Measurements from ENCODE around the gene GPC3.
"Not testable (repeated sequence)": the region's sequence is repeated elsewhere in the genome, so short reads cannot be mapped to it uniquely, and the experiment has no call there.

Gene GPC3

DNA sequence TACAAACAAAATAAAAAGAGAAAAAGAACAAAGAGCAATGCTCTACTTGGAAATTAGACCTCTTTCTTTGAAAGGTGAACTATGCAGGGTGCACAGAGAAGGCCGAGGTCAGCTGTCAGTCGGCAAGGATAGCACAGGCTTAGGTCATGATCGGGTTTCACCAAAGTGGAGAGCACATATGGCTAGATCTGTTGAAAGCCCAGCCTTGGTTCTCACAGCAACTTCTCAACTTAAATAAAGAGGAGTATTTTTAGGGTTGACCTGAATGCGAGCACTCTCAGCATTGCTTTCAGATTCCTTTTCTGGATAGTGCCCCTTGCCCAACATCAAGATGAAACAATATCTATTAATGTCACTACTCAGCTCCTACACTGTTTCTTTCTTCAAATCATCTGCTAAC is 447.2 kb downstream of the GPC3 start:
- no peak for DNase-seq

DNA sequence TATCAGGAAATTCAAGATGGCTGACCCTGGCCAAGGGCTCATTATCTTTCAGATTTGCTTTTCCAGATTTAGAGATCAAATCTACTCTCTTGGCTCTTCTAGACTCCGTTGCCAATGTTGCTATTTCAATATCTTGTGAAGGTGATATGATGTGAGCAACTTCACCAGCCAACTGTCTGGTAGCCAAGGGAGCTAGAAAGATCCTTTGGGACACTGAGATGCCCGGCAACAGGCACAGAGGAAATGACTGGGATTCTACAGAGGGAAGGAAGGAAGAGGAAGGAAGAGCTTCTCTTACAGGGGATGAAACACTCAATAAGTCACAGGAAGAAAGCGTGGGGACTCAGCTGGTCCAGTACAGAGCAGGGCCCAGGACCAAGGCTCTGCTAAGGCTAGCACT is 448.3 kb downstream of the GPC3 start:
- no peak for DNase-seq

DNA sequence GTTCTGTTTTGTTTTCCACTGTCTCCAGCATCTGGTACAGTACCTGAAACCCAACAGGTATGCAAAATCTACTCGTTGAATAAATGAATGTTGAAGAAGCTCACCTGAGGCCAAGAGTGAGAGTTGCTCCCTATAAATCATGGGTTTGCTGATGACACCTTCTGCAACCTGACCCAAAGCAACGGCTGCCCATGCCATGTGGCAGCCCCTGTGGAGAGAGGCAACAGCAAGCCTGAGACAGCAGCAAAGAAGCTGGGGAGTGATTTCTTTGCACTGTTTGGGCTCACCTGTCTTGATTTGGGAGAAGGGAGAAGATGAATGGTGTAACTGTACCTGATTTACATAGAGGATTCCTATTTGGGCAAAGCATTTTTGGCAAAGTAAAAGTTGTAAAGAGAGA is 450.3 kb downstream of the GPC3 start:
- no peak for DNase-seq

DNA sequence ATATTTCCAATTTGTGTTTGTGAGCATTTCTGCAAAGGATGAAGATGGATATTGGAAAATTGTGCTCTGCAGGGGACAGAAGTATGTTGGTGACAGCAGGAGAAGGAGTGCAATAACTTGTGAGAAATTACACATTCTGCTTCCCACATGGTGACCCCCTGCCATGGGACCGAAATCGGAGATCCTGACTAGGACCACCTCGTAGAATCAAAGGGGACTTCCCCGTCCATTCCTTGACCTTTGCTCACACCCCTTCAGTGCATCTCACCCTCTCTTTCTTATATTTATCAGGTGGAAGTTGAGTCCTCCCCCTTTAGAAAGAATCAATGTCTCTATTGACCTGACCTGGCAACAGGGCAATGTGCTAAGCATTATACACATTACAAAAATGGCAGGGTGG is 451.2 kb downstream of the GPC3 start:
- DNase-seq: no peak

DNA sequence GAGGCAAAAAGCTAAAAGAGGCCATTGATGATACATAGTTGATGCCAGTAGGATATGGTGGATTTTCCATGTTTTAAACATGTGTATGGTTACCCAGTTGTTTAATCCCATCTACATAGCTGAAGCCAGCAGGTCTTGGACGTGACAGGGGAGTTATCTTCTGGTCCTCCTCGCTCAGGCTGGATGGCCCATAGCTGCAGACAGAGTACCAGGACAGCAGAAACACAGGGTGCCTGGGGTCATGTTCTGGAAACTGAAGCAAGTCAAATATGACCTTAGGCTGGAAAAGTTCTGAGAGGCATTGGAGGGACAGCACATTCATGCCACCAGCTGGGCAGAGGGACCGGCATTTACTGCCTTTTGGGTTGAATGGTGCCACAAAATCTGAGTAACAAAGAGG is 452.1 kb downstream of the GPC3 start:
- DNase-seq: no peak

DNA sequence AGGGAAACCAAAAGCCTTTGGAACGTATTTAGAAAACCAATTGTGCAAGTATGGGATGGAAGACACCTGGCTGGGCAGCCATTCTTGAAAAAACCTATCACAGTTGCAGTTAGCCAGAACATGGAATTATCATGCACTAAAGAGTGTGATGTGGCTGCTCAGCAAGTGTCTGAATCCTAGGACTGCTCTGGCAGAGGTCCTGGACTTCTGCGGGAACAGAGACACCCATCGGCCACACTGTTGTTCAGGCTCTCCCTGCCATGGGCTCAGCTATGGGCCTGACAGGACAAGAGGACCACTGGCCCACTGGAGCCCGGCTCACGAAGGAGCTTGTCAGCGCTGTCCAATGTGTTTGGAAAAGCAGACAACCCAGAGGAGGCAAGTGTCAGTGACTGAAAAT is 454.4 kb downstream of the GPC3 start:
- DNase-seq: no peak

DNA sequence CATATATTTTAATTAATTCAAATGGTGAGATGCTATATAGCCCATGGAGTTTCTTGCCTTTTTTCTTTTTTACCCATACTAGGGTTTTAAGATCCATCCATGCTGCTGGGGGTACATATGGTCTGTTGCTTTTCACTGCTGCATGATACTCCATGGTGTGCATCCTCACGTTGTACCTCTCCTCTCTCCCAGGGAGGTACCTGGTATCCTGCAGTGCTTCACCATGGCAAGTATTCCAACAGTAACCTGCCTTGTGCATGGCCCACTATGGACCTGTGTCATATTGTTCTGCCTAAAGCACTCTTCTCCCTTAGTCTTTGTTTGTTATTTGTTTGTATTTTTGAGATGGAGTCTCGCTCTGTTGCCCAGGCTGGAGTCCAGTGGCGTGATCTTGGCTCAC is 455.8 kb downstream of the GPC3 start:
- DNase-seq: no peak

DNA sequence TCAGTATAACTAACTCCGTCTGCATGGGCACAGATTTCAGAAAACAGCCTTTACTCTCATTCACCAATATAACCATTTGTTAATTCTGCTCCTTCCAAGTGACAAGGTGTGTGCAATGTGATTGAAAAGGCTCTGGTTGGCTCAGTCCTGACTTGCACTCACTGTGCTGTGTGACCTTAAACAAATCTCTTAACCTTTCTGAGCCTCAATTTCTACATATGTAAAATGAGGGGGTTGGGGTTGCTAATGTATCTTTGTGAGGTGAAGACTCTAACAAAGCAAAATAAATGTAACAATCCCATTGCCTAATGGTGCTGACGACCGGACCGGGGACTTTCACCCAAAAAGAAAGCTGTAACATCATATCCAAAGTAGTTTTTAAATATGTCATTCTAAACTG is 457.6 kb downstream of the GPC3 start:
- DNase-seq: no peak

DNA sequence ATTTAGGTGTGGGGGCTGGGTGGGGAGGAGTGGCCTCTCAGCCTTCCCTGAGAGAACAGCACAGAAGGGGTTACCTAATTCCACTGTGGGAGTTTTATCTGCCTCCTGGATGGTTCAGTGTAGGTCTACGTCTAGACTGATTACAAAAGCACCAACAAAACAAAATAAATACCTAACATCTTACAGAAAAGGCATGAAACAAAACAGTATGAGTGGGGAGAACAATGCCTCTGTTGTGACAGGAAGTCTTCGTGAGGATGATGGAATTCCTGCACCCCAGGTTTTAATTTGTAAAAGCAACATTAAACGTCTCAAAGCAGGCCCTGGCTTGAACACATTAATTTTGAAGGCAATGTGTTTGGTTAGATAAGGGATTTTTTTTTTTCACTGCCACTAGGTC is 458.0 kb downstream of the GPC3 start:
- DNase-seq: no peak

DNA sequence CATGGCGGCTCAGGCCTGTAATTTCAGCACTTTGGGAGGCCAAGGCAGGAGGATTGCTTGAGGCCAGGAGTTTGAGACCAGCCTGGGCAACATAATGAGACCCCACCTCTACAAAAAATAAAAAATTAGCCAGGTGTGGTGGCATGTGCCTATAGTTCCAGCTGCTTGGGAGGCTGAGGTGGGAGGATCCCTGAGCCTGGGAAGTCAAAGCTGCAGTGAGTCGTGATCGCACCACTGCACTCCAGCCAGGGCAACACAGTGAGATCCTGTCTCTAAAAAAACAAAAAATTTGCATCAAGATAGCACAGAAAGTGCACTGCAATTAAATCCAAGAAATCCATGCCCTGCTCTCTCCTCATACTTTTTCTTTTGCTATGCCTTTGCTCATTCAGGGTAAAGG is 458.6 kb downstream of the GPC3 start:
- DNase-seq: not testable (repeated sequence)

DNA sequence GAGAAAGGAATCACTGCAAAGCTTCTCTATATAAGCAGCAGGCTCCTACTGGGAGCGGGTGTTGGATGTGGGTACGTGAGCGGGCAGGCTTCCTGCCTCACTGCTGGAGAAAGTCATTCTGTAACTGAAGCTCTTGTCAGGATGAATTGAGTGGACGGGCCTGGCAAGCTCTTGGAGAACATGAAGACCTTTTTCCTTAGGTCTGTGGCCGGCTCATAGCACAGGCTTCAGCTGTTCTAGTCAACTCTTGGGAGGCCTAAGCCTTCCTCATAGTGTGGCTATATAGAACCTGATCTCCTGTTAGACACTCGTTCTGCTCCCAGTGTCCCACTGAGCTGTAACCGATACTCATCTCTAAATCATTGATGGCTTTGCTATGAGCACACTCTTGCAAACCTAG is 461.9 kb downstream of the GPC3 start:
- no peak for DNase-seq

DNA sequence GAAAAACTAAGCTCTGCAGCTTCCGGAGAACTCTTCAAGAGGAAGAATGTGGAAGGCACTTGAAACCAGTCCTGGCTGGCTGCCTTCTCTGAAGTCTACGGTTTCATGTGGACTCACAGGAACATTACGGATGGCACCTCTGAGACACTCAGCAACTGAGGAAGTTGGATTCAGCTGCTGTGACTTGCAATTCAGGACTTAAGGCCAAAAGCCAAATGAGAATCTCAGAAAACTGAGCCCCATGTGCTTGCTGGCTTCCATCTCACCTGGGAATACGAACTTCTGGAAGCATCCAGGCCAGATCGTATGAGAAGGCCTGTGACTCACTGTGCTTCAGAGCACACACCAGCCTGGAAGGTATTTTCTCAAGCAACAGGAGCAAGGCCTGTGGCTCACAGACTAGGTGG is 462.3 kb downstream of the GPC3 start:
- no peak for DNase-seq

DNA sequence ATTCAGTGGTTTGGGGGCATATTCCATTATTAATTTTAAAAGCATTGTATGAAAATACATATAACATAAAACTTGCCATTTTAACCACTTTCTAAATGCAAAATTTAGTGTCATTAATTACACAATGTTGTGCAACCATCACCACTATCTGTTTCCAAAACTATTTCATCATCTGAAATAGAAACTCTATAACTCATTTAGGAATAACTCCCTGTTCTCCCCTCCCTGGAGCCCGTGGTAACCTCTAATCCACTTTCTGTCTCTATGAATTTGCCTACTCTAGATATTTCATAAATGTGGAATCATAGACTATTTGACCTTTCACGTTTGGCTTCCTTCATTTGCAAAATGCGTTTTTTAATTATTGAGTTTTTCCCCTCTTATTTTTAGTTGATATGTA is 468.7 kb downstream of the GPC3 start:
- DNase-seq: no peak

DNA sequence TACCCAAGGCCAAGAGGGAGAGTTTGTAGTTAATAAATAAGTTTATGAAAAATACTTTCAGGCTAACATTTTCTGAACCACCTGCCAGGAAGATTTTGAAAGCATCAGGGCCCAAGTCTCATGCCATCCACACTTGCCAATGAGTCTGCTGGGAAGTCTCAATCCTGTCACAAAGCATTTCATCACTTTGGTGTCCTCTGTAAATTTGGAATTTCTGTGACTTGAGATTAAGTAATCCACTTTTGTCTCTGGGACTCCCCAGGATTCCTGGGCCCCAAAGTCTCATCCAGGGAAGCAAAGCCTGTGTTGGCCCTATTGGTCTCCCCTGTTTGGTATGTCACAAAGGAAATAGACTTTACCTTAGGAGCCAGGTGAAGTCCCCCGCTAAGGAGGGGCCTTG is 470.9 kb downstream of the GPC3 start:
- DNase-seq: no peak

DNA sequence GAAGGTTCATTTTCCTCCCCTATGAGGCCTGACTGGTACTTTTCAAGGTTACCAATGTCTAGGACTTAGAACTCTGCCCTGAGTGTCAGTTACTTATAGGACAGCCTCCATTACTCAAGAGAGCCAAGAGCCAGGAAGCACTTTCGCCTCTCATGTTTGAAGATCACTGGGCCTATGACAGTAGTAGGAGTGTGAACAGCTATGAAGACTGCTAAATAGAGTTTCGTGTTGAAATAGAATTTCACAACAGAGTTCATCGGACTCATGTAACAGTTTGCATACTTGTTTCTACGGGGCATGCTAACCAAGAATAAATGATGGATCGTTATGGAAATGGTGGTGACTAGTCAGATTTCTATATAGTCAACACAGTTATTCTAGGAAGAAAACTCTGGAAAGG is 472.3 kb downstream of the GPC3 start:
- DNase-seq: no peak

DNA sequence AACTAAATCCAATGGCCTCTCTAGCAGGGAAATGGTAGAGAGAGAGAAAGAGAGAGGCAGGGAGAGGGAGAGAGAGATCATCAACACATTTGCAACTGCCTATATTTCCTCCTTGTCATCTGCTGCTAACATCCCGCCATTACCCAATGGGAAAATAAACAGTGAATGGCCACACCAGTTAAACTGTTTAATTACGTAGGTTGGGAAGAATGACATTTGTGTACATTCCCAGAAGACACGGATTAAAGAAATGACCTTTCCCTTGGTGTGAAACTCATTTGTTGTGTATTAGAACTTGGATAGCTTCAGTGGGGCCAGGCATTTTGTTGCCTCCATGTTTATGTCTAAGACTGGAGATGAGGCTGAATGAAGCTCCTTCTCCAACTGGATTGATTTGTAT is 474.4 kb downstream of the GPC3 start:
- no peak for DNase-seq

DNA sequence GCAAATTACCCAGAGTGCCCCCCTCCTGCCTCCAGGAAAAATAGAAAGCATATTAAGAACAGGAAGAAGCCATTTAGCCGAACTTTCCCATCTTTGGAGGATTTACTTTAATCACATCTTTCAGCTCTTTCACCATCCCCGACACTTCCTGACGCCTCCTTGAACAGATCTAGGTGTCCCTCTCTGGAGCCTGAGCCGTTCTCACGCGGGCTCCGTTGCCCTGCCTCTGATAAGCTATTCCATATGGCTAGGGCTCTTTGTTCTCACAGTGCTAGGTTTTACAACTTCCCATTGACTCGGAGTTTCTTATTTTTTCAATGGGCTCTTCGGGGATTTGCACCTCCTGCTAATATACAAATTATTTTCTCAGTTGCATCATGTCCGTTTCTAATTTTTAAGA is 488.0 kb downstream of the GPC3 start:
- no peak for DNase-seq

DNA sequence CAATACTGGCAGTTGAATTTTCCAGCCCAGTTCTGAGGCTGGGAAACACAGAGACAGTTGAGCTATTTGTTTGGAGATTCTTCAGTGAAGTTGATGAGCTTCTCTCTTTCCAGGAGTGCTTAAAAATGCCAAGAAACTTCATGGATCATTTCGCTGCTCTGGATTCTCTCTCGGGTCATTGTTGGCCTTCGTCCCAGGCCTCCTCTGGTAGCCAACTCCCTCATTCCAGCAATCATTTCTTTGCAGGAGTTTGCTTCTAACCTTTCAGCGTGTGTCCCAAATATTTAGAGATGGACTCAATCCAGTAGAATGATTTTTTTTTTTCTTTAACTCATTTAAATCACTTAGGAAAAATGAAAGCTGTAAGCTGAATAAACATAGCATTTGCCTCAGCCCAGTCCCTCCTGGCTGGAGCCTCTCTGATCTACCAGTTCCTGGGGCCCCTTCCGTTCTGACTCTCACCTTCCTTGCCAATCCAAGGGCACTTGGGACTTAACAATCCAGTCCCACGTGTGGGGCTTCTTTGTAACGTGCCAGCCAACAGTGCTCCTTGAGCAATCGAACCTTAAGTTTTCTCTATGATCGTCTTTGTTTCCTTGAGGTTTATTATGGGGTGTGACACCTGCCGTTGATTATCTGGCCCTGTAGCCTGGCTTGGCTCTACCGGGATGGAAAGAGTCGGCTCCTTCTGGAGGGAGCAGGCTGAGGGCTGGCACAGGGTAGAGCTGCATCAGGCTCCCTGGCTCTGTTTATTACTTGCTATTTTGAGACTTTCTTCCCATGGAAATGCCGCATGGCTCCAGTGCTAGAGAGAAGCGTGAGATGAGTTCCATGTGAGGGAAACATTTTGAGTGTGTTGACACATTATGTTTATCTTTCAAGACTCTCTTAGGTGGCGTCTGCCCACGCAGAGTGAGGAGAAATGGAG is 489.7 kb downstream of the GPC3 start:
- DNase-seq: no peak

DNA sequence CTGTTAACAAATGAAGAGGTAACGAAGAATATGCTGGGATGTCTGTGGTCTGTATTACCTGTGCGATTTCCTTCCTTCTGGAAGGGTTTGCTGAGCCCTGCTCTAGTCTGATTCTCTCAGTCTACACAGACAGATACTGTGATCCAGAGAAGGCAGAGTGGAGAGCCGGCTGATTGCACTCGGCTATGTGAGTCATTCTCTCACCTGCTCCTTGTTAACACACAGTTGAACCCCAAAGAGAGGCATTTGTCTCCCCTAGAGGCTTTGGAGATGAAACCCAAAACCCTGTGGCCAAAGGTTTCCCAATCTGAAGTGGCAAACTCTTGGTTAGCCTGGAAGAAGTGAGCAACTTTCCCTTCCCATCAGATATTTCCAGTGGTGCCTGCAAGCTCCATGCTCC is 492.0 kb downstream of the GPC3 start:
- DNase-seq: no peak

DNA sequence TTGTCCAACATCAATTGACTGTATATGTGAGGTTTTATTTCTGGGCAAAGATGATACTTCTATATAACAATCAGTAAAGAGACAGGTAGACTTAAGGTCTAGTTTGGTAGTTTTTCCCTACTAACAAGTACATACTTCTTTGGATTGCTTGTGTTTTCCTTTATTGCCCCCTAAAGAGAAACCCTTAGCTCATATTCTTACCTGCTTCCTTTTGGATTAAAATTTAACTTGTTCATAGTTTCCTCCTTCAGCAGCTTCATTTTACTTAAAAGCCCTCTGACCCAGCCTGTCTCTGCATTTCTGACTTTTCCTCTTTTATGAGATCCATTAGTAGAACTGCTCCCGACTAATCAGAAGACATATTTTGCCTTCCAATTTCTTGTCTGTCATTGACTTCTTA is 494.4 kb downstream of the GPC3 start:
- DNase-seq: no peak
